Heart left ventricle (tissue), 13 donors: ENCODE measurements around the gene FREM2.

ENCODE experiments used
- POLR2A ChIP-seq, 2 donors: fragments of 450-650 bp; IDR thresholded peaks; one replicate each; pipeline ENCODE4 v1.6.1; 2017; ENCODE audit warnings: antibody characterized with exemption in 2 of 2, mild to moderate bottlenecking in 2 of 2, moderate library complexity in 2 of 2
- TF ChIP-seq, protein P1 (sequence below), 12 donors: fragments of 200-600 bp; sonication (generic) in 4 of 12; IDR thresholded peaks; one replicate each; pipeline versions ENCODE4 v1.5.0 to v1.8.0; 2018 to 2022; ENCODE audit warnings: antibody characterized with exemption in 12 of 12, mild to moderate bottlenecking in 5 of 12
- donor health status: ischemic (EF 13 %, LVEDD 7.1; RV severe dilation, severe dysfunction).
- donor health status: DM: no; HTN: yes; CAD: no.
- donor health status: DM: no; HTN: no; CAD: no.
- donor health status: ischemic (EF 25% LVEDD 6.9; RV normal size, moderate dysfunction).
- donor health status: ischemic (EF 25% LVEDD 5.7; RV mildly dilated, moderate dysfunction).
- donor health status: ischemic (EF 35%, LVEDD 5.7; RV mildly dilated, moderate dysfunction).
- donor health status: nonischemic (EF 11% LVEDD 7.7; RV severe dilation, severe dysfunction).
- donor health status: DM: yes; HTN: yes; CAD: no.
- donor health status: PGD.
- donor health status: ischemic (EF 29% LVEDD 5.4; RV normal size, mild dysfunction).
- donor health status: nonischemic (EF 23%, LVEDD 6.1; RV moderate dilation, normal function).

DNA sequence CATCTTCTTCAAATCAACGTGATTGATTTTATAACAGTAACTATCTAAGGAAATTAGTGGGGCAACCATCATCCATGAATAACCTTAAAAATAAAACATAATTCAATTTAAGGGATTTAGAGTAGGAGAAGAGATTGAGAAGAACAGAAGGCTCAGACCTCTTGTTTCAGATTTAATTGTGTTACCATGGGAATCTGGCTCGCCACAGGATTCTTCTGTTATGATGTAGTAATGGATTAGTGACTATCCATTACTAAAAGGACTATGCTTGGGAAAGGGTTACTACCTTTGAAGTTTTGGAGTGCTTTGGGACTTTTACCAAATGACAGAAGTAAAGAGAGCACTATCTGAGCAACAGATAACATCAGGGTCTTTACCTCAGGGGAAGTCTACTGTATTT is 13.2 kb downstream of the FREM2 start:
- TF ChIP-seq, protein P1, sequence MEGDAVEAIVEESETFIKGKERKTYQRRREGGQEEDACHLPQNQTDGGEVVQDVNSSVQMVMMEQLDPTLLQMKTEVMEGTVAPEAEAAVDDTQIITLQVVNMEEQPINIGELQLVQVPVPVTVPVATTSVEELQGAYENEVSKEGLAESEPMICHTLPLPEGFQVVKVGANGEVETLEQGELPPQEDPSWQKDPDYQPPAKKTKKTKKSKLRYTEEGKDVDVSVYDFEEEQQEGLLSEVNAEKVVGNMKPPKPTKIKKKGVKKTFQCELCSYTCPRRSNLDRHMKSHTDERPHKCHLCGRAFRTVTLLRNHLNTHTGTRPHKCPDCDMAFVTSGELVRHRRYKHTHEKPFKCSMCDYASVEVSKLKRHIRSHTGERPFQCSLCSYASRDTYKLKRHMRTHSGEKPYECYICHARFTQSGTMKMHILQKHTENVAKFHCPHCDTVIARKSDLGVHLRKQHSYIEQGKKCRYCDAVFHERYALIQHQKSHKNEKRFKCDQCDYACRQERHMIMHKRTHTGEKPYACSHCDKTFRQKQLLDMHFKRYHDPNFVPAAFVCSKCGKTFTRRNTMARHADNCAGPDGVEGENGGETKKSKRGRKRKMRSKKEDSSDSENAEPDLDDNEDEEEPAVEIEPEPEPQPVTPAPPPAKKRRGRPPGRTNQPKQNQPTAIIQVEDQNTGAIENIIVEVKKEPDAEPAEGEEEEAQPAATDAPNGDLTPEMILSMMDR (IDR thresholded peaks at IDR 0.05), result no peak
- TF ChIP-seq POLR2A (IDR thresholded peaks at IDR 0.05), result no peak
